Measurements from ENCODE around the gene IQCH. TPM values are rescaled to one million over a fixed set of nuclear protein-coding genes. Genes with fewer than 3 reads are reported as not detected.
A peak's percentile ranks its signal among the peaks of the same experiment; 100 is the strongest.

Gene IQCH
- total RNA-seq, 1 experiment from 2014 or later = 1.1 TPM

- WGBS (ENCODE audit: extremely low coverage, insufficient read length, low lambda C conversion rate) = no CpG with 5 or more reads among the region's 5 CpGs
- TF ChIP-seq CTCF (conservative IDR thresholded peaks at IDR 0.05) = no peak
- Histone ChIP-seq H2BK5ac (ENCODE audit: insufficient read length, low read length) (no peak overlapping the region), H4K20me1 (ENCODE audit: control insufficient read depth, insufficient read depth, insufficient read length) (no peaks in the 10 kb centered on the region), H2BK20ac (ENCODE audit: low read depth, low read length, poor library complexity, severe bottlenecking) (no peak overlapping the region), H4K91ac (ENCODE audit: insufficient read length, low read depth, low read length) (no peak overlapping the region), H4K8ac (replicated peaks; ENCODE audit: insufficient read length, low read depth, low read length) (no peak overlapping the region), H3K4me2 (ENCODE audit: insufficient read depth, insufficient read length, low read length) (no peak overlapping the region), H3K23me2 (ENCODE audit: insufficient read length, low read depth, low read length, poor library complexity, severe bottlenecking) (no peaks in the 10 kb centered on the region), H3K23ac (ENCODE audit: insufficient read length, low read depth, low read length) (no peak overlapping the region), H3K9ac (ENCODE audit: extremely low read depth, insufficient read length, low read length) (no peak overlapping the region), H3K56ac (ENCODE audit: insufficient read length, low read depth, low read length) (no peak overlapping the region), H3K27me3 (ENCODE audit: insufficient read depth, low read length) (no peaks in the 10 kb centered on the region), H3K14ac (ENCODE audit: insufficient read depth, low read length) (no peak overlapping the region), H3K27ac (ENCODE audit: insufficient read length, low read depth, low read length) (no peak overlapping the region), H4K5ac (ENCODE audit: insufficient read length, low read depth, low read length) (no peak overlapping the region), H2AK5ac (ENCODE audit: insufficient read length, low read length) (no peak overlapping the region), H3K4ac (ENCODE audit: low read depth, low read length) (no peak overlapping the region), H3K18ac (ENCODE audit: insufficient read length, low read depth, low read length) (no peak overlapping the region), H2AFZ (ENCODE audit: low read length) (no peak overlapping the region), H2BK12ac (ENCODE audit: insufficient read length, low read depth, low read length) (no peak overlapping the region), H2BK120ac (ENCODE audit: low read depth, low read length, poor library complexity, severe bottlenecking) (no peak overlapping the region), H3K9me3 (ENCODE audit: control insufficient read depth, low read depth, low read length) (no peaks in the 10 kb centered on the region), H3K79me2 (ENCODE audit: insufficient read depth, low read length) (no peaks in the 10 kb centered on the region), H3K4me1 (ENCODE audit: insufficient read depth, low read length) (no peaks in the 10 kb centered on the region), H3K79me1 (ENCODE audit: insufficient read depth, low read depth, low read length, poor library complexity, severe bottlenecking) (no peaks in the 10 kb centered on the region), H3T11ph (ENCODE audit: low read length) (no peak overlapping the region), H2BK15ac (ENCODE audit: low read depth, low read length) (no peak overlapping the region)
- Mint-ChIP-seq H3K9me3 (no peaks in the 10 kb centered on the region), H3K27ac (peak overlapping the region in 2 of 3 experiments; percentile 17 to 59; a peak in 2 of 7 replicates), H3K36me3 (ENCODE audit: insufficient read depth in 1 of 3, low read depth in 3 of 3) (no peaks in the 10 kb centered on the region), H3K4me3 (no peak overlapping the region), H3K4me1 (peaks cover 18 to 25% of the 10 kb centered on the region in 2 experiments), H3K27me3 (ENCODE audit: low read depth) (no peaks in the 10 kb centered on the region; the same call in 1 of the 2 replicates)
- no peak for DNase-seq
These were observed 141.5 kb downstream of the IQCH start for GRCh38 chr15:67396114-67396513.

Data from H9 (cell line).